ENCODE measurements around the gene ORAI3. TPM values are rescaled to one million over a fixed set of nuclear protein-coding genes. Genes with fewer than 3 reads are reported as not detected.

ORAI3 gene
- total and polyA plus RNA-seq, 7 experiments from 2014 or later = 6.0 to 29.8 (median 17.8) TPM

GRCh38 chr16:30987581-30988190 is 38.8 kb downstream of the ORAI3 start:
- Mint-ChIP-seq H3K4me1 (peaks cover 0 to 14% (median 0%) of the 10 kb centered on the region in 7 donors), H3K27me3 (no peaks in the 10 kb centered on the region), H3K4me3 (no peak overlapping the region), H3K27ac (no peak overlapping the region), H3K9me3 (no peaks in the 10 kb centered on the region), H3K36me3 (peaks cover 0 to 4% (median 0%) of the 10 kb centered on the region in 5 donors)
- H3K36me3 ChIP-seq (ENCODE audit: control insufficient read depth in 2 of 3, insufficient read depth in 3 of 3, low read length in 3 of 3) = peaks cover 0 to 22% (median 0%) of the 10 kb centered on the region in 3 experiments
- H3K9me3 ChIP-seq (ENCODE audit: control insufficient read depth in 2 of 3, low read length in 3 of 3) = no peaks in the 10 kb centered on the region
- no peak for DNase-seq
- H3K4me3 ChIP-seq (ENCODE audit: low read length) = no peak overlapping the region
- CTCF ChIA-PET = interaction anchor here (0.6 to 1.1 kb wide), 2 partner anchors 347 to 881 kb away, joined by 3 read pairs; no protein-coding TSS in a partner anchor
- no peak for ATAC-seq
- no peaks in the 10 kb centered on the region for H3K27me3 ChIP-seq (ENCODE audit: control insufficient read depth in 2 of 2, insufficient read depth in 2 of 2, low read length in 2 of 2)
- no peak overlapping the region for H3K27ac ChIP-seq (ENCODE audit: low read depth, low read length)
- intact Hi-C loops (cut with micrococcal nuclease) = no loop called here
- H3K4me1 ChIP-seq (ENCODE audit: control insufficient read depth in 2 of 2, insufficient read depth in 2 of 2, low read length in 2 of 2) = no peaks in the 10 kb centered on the region
- POLR2A ChIA-PET = interaction anchor here (0.6 kb wide), 1 partner anchor 13 kb away, joined by 3 read pairs; no protein-coding TSS in a partner anchor

- Mint-ChIP-seq H3K27ac (no peak overlapping the region), H3K27me3 (no peaks in the 10 kb centered on the region), H3K36me3 (no peaks in the 10 kb centered on the region), H3K4me3 (no peak overlapping the region), H3K9me3 (no peaks in the 10 kb centered on the region), H3K4me1 (peaks cover 0 to 11% (median 0%) of the 10 kb centered on the region in 7 donors)
- Histone ChIP-seq H3K27ac (ENCODE audit: low read depth, low read length) (no peak overlapping the region), H3K36me3 (ENCODE audit: control insufficient read depth in 2 of 3, insufficient read depth in 3 of 3, low read length in 3 of 3) (peaks cover 0 to 3% (median 0%) of the 10 kb centered on the region in 3 experiments), H3K9me3 (ENCODE audit: control insufficient read depth in 2 of 3, low read length in 3 of 3) (no peaks in the 10 kb centered on the region), H3K4me1 (ENCODE audit: control insufficient read depth in 2 of 2, insufficient read depth in 2 of 2, low read length in 2 of 2) (no peaks in the 10 kb centered on the region), H3K4me3 (ENCODE audit: low read length) (no peak overlapping the region), H3K27me3 (ENCODE audit: control insufficient read depth in 2 of 2, insufficient read depth in 2 of 2, low read length in 2 of 2) (no peaks in the 10 kb centered on the region)
- ATAC-seq = no peak
- CTCF ChIA-PET = no interaction called here
- POLR2A ChIA-PET = no interaction called here
- intact Hi-C loops (cut with micrococcal nuclease) = no loop called here
- DNase-seq = no peak
These were observed 40.7 kb downstream of the ORAI3 start for GRCh38 chr16:30989469-30990047.

DNA sequence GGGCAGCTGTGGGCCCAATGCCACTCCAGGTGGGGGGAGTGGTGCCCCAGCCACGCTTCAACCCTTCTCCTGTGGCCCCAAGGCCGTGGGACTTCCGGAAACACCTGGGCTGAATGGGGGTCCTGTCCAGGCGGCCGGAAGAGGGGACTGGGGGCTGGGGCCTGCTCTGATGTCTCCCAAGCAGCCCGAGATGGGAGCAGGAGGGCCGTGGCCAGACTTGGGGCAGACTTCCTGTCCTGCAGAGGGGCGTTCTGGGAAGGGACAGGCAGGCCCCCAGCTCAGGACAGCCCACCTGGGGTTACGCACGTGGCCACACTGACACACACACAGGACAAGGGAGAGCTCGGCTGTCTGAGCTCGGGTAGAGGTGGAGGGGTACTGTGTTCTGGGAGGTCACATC is 41.2 kb downstream of the ORAI3 start:
- Mint-ChIP-seq H3K4me1 (peaks cover 0 to 11% (median 0%) of the 10 kb centered on the region in 7 donors), H3K27ac (no peak overlapping the region), H3K27me3 (no peaks in the 10 kb centered on the region), H3K36me3 (no peaks in the 10 kb centered on the region), H3K4me3 (no peak overlapping the region), H3K9me3 (no peaks in the 10 kb centered on the region)
- H3K4me3 ChIP-seq (ENCODE audit: low read length) = no peak overlapping the region
- CTCF ChIA-PET = no interaction called here
- H3K27me3 ChIP-seq (ENCODE audit: control insufficient read depth in 2 of 2, insufficient read depth in 2 of 2, low read length in 2 of 2) = no peaks in the 10 kb centered on the region
- H3K9me3 ChIP-seq (ENCODE audit: control insufficient read depth in 2 of 3, low read length in 3 of 3) = no peaks in the 10 kb centered on the region
- no peaks in the 10 kb centered on the region for H3K4me1 ChIP-seq (ENCODE audit: control insufficient read depth in 2 of 2, insufficient read depth in 2 of 2, low read length in 2 of 2)
- ATAC-seq = no peak
- no peak overlapping the region for H3K27ac ChIP-seq (ENCODE audit: low read depth, low read length)
- intact Hi-C loops (cut with micrococcal nuclease) = no loop called here
- no peak for DNase-seq
- H3K36me3 ChIP-seq (ENCODE audit: control insufficient read depth in 2 of 3, insufficient read depth in 3 of 3, low read length in 3 of 3) = no peaks in the 10 kb centered on the region
- POLR2A ChIA-PET = no interaction called here

DNA sequence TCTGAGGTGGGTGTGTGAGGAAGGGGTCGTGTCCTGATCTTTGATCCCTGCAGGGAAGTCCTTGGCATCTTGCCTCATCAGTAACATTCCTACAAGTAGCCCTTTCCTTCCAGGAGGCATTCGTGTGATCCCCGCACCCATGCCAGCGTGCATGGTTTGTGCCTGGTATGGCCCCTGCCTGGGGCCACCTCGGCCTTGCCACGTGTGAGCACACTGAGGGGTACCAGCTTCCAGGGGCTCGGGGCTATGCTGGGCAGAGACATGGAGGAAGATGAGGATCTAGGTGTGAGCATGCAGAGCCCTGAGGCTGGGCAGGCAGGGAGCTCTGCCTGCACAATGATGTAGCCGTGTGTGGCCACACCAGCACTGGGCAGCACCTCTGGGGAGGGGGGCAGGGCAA is 42.2 kb downstream of the ORAI3 start:
- Histone ChIP-seq H3K4me1 (ENCODE audit: control insufficient read depth in 2 of 2, insufficient read depth in 2 of 2, low read length in 2 of 2) (no peaks in the 10 kb centered on the region), H3K36me3 (ENCODE audit: control insufficient read depth in 2 of 3, insufficient read depth in 3 of 3, low read length in 3 of 3) (no peaks in the 10 kb centered on the region), H3K4me3 (ENCODE audit: low read length) (no peak overlapping the region), H3K27ac (ENCODE audit: low read depth, low read length) (no peak overlapping the region), H3K9me3 (ENCODE audit: control insufficient read depth in 2 of 3, low read length in 3 of 3) (no peaks in the 10 kb centered on the region), H3K27me3 (ENCODE audit: control insufficient read depth in 2 of 2, insufficient read depth in 2 of 2, low read length in 2 of 2) (no peaks in the 10 kb centered on the region)
- ATAC-seq (no peak), DNase-seq (no peak)
- Mint-ChIP-seq H3K4me3 (no peak overlapping the region), H3K9me3 (no peaks in the 10 kb centered on the region), H3K27me3 (no peaks in the 10 kb centered on the region), H3K36me3 (no peaks in the 10 kb centered on the region), H3K27ac (no peak overlapping the region), H3K4me1 (peaks cover 0 to 6% (median under 1%) of the 10 kb centered on the region in 7 donors)
- POLR2A ChIA-PET = no interaction called here
- intact Hi-C loops (cut with micrococcal nuclease) = no loop called here
- CTCF ChIA-PET = no interaction called here

- Mint-ChIP-seq H3K4me3 (no peak overlapping the region), H3K27ac (no peak overlapping the region), H3K9me3 (no peaks in the 10 kb centered on the region), H3K36me3 (no peaks in the 10 kb centered on the region), H3K27me3 (no peaks in the 10 kb centered on the region), H3K4me1 (peaks cover 0 to 9% (median 4%) of the 10 kb centered on the region in 7 donors)
- Histone ChIP-seq H3K27ac (ENCODE audit: low read depth, low read length) (no peak overlapping the region), H3K4me3 (ENCODE audit: low read length) (no peak overlapping the region), H3K36me3 (ENCODE audit: control insufficient read depth in 2 of 3, insufficient read depth in 3 of 3, low read length in 3 of 3) (no peaks in the 10 kb centered on the region), H3K27me3 (ENCODE audit: control insufficient read depth in 2 of 2, insufficient read depth in 2 of 2, low read length in 2 of 2) (no peaks in the 10 kb centered on the region), H3K4me1 (ENCODE audit: control insufficient read depth in 2 of 2, insufficient read depth in 2 of 2, low read length in 2 of 2) (peaks cover 5 to 7% of the 10 kb centered on the region in 2 donors), H3K9me3 (ENCODE audit: control insufficient read depth in 2 of 3, low read length in 3 of 3) (no peaks in the 10 kb centered on the region)
- CTCF ChIA-PET = no interaction called here
- no peak for DNase-seq
- ATAC-seq = no peak
- intact Hi-C loops (cut with micrococcal nuclease) = no loop called here
- POLR2A ChIA-PET = no interaction called here
These were observed 43.5 kb downstream of the ORAI3 start for GRCh38 chr16:30992276-30992780.

- POLR2A ChIA-PET = interaction anchor here (1.2 kb wide), 1 partner anchor 75 kb away, joined by 4 read pairs; no protein-coding TSS in a partner anchor
These were observed 44.3 kb downstream of the ORAI3 start for GRCh38 chr16:30992931-30993816.

More at GRCh38 chr16:30992931-30993816, 44.3 kb downstream of the ORAI3 start:
- CTCF ChIA-PET = interaction anchor here (0.6 to 0.7 kb wide), 2 partner anchors 11 to 75 kb away, joined by 3 read pairs; no protein-coding TSS in a partner anchor
- Histone ChIP-seq H3K4me3 (ENCODE audit: low read length) (no peak overlapping the region), H3K27me3 (ENCODE audit: control insufficient read depth in 2 of 2, insufficient read depth in 2 of 2, low read length in 2 of 2) (no peaks in the 10 kb centered on the region), H3K36me3 (ENCODE audit: control insufficient read depth in 2 of 3, insufficient read depth in 3 of 3, low read length in 3 of 3) (no peaks in the 10 kb centered on the region), H3K9me3 (ENCODE audit: control insufficient read depth in 2 of 3, low read length in 3 of 3) (no peaks in the 10 kb centered on the region), H3K27ac (ENCODE audit: low read depth, low read length) (no peak overlapping the region), H3K4me1 (ENCODE audit: control insufficient read depth in 2 of 2, insufficient read depth in 2 of 2, low read length in 2 of 2) (peaks cover 5 to 11% of the 10 kb centered on the region in 2 donors)
- intact Hi-C loops (cut with micrococcal nuclease) = no loop called here
- no peaks in the 10 kb centered on the region for H3K9me3 Mint-ChIP-seq
- H3K27me3 Mint-ChIP-seq = no peaks in the 10 kb centered on the region
- H3K4me3 Mint-ChIP-seq = no peak overlapping the region
- no peak for DNase-seq
- no peaks in the 10 kb centered on the region for H3K36me3 Mint-ChIP-seq
- peaks cover 0 to 9% (median 6%) of the 10 kb centered on the region in 7 donors for H3K4me1 Mint-ChIP-seq
- ATAC-seq = no peak
- no peak overlapping the region for H3K27ac Mint-ChIP-seq
